GM12891 (cell line): Measurements from ENCODE around the gene SLC44A5.
"Not testable (repeated sequence)": the region's sequence is repeated elsewhere in the genome, so short reads cannot be mapped to it uniquely, and the experiment has no call there.

ENCODE experiments used
- POLR2A ChIP-seq: IDR thresholded peaks from 2 replicates; pipeline ENCODE4 v1.6.1; 2011; ENCODE audit warnings: low read depth, low read length, control low read depth
- POLR2AphosphoS5 ChIP-seq: IDR thresholded peaks from 2 replicates; pipeline ENCODE4 v1.6.1; 2011; ENCODE audit warnings: low read depth, low read length, control low read depth
- SPI1 ChIP-seq: IDR thresholded peaks from 2 replicates; pipeline ENCODE4 v1.6.1; 2011; ENCODE audit warnings: low read depth, low read length, control low read depth
- TAF1 ChIP-seq: IDR thresholded peaks from 2 replicates; pipeline ENCODE4 v1.6.1; 2011; ENCODE audit warnings: low read depth, low read length, control low read depth

DNA sequence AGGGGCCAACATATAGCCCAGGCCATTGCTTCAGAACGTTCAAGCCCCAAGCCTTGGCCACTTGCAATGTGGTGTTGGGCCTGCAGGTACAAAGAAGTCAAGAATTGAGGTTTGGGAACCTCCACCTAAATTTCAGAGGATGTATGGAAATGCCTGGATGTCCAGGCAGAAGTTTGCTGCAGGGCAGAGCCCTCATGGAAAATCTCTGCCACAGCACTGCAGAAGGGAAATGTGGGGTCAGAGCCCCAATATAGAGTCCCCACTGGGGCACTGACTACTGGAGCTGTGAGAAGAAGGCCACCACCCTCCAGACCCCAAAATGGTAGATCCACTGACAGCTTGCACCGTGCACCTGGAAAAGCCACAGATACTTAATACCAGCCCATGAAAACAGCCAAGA is 36.3 kb upstream of the SLC44A5 start:
- not testable (repeated sequence) for TF ChIP-seq POLR2A, POLR2AphosphoS5, TAF1, SPI1
